Measurements from ENCODE around the gene ATF4.

ATF4 gene

GRCh38 chr22:39510529-39511149, 9.7 kb upstream of the ATF4 start:
- H3K9me3 ChIP-seq (ENCODE audit: control insufficient read depth in 1 of 2, low read length in 2 of 2) = no peaks in the 10 kb centered on the region
- H3K36me3 ChIP-seq (ENCODE audit: control insufficient read depth in 1 of 2, insufficient read depth in 2 of 2, low read length in 2 of 2) = peaks cover 74 to 96% of the 10 kb centered on the region in 2 donors
- no peak overlapping the region for H3K9ac ChIP-seq (ENCODE audit: low read depth in 1 of 2, low read length in 2 of 2)
- H3K27ac ChIP-seq (ENCODE audit: low read depth, low read length) = no peak overlapping the region
- no peaks in the 10 kb centered on the region for H3K27me3 ChIP-seq (ENCODE audit: control insufficient read depth in 1 of 2, insufficient read depth in 2 of 2, low read length in 2 of 2)
- peaks cover 0 to 8% of the 10 kb centered on the region in 2 donors for H3K4me1 ChIP-seq (ENCODE audit: control insufficient read depth in 1 of 2, insufficient read depth in 2 of 2, low read length in 2 of 2)
- no peak overlapping the region for H3K4me3 ChIP-seq (ENCODE audit: low read depth in 1 of 2, low read length in 2 of 2)

GRCh38 chr22:39511226-39511625, 9.1 kb upstream of the ATF4 start:
- peaks cover 69 to 95% of the 10 kb centered on the region in 2 donors for H3K36me3 ChIP-seq (ENCODE audit: control insufficient read depth in 1 of 2, insufficient read depth in 2 of 2, low read length in 2 of 2)
- H3K9ac ChIP-seq (ENCODE audit: low read depth in 1 of 2, low read length in 2 of 2) = no peak overlapping the region
- no peak overlapping the region for H3K4me3 ChIP-seq (ENCODE audit: low read depth in 1 of 2, low read length in 2 of 2)
- peaks cover 0 to 8% of the 10 kb centered on the region in 2 donors for H3K4me1 ChIP-seq (ENCODE audit: control insufficient read depth in 1 of 2, insufficient read depth in 2 of 2, low read length in 2 of 2)
- H3K27me3 ChIP-seq (ENCODE audit: control insufficient read depth in 1 of 2, insufficient read depth in 2 of 2, low read length in 2 of 2) = no peaks in the 10 kb centered on the region
- H3K9me3 ChIP-seq (ENCODE audit: control insufficient read depth in 1 of 2, low read length in 2 of 2) = no peaks in the 10 kb centered on the region
- no peak overlapping the region for H3K27ac ChIP-seq (ENCODE audit: low read depth, low read length)

- Histone ChIP-seq H3K27ac (ENCODE audit: low read depth, low read length) (no peak overlapping the region), H3K9ac (ENCODE audit: low read depth in 1 of 2, low read length in 2 of 2) (no peak overlapping the region), H3K4me3 (ENCODE audit: low read depth in 1 of 2, low read length in 2 of 2) (no peak overlapping the region), H3K4me1 (ENCODE audit: control insufficient read depth in 1 of 2, insufficient read depth in 2 of 2, low read length in 2 of 2) (peaks cover 0 to 8% of the 10 kb centered on the region in 2 donors), H3K27me3 (ENCODE audit: control insufficient read depth in 1 of 2, insufficient read depth in 2 of 2, low read length in 2 of 2) (no peaks in the 10 kb centered on the region), H3K36me3 (ENCODE audit: control insufficient read depth in 1 of 2, insufficient read depth in 2 of 2, low read length in 2 of 2) (peaks cover 61 to 89% of the 10 kb centered on the region in 2 donors), H3K9me3 (ENCODE audit: control insufficient read depth in 1 of 2, low read length in 2 of 2) (no peaks in the 10 kb centered on the region)
These were observed 8.3 kb upstream of the ATF4 start for GRCh38 chr22:39512026-39512425.

GRCh38 chr22:39513791-39514190, 6.6 kb upstream of the ATF4 start:
- H3K9ac ChIP-seq (ENCODE audit: low read depth in 1 of 2, low read length in 2 of 2) = no peak overlapping the region
- no peak overlapping the region for H3K27ac ChIP-seq (ENCODE audit: low read depth, low read length)
- peaks cover 7 to 9% of the 10 kb centered on the region in 2 donors for H3K4me1 ChIP-seq (ENCODE audit: control insufficient read depth in 1 of 2, insufficient read depth in 2 of 2, low read length in 2 of 2)
- no peaks in the 10 kb centered on the region for H3K27me3 ChIP-seq (ENCODE audit: control insufficient read depth in 1 of 2, insufficient read depth in 2 of 2, low read length in 2 of 2)
- peaks cover 50 to 77% of the 10 kb centered on the region in 2 donors for H3K36me3 ChIP-seq (ENCODE audit: control insufficient read depth in 1 of 2, insufficient read depth in 2 of 2, low read length in 2 of 2)
- H3K9me3 ChIP-seq (ENCODE audit: control insufficient read depth in 1 of 2, low read length in 2 of 2) = no peaks in the 10 kb centered on the region
- H3K4me3 ChIP-seq (ENCODE audit: low read depth in 1 of 2, low read length in 2 of 2) = no peak overlapping the region

GRCh38 chr22:39514373-39514973, 5.9 kb upstream of the ATF4 start:
- no peaks in the 10 kb centered on the region for H3K27me3 ChIP-seq (ENCODE audit: control insufficient read depth in 1 of 2, insufficient read depth in 2 of 2, low read length in 2 of 2)
- no peaks in the 10 kb centered on the region for H3K9me3 ChIP-seq (ENCODE audit: control insufficient read depth in 1 of 2, low read length in 2 of 2)
- no peak overlapping the region for H3K9ac ChIP-seq (ENCODE audit: low read depth in 1 of 2, low read length in 2 of 2)
- H3K4me3 ChIP-seq (ENCODE audit: low read depth in 1 of 2, low read length in 2 of 2) = no peak overlapping the region
- peaks cover 49 to 70% of the 10 kb centered on the region in 2 donors for H3K36me3 ChIP-seq (ENCODE audit: control insufficient read depth in 1 of 2, insufficient read depth in 2 of 2, low read length in 2 of 2)
- no peak overlapping the region for H3K27ac ChIP-seq (ENCODE audit: low read depth, low read length)
- H3K4me1 ChIP-seq (ENCODE audit: control insufficient read depth in 1 of 2, insufficient read depth in 2 of 2, low read length in 2 of 2) = peaks cover 12 to 15% of the 10 kb centered on the region in 2 donors

GRCh38 chr22:39515266-39516050, 4.9 kb upstream of the ATF4 start:
- H3K27ac ChIP-seq (ENCODE audit: low read depth, low read length) = no peak overlapping the region
- peaks cover 12 to 16% of the 10 kb centered on the region in 2 donors for H3K4me1 ChIP-seq (ENCODE audit: control insufficient read depth in 1 of 2, insufficient read depth in 2 of 2, low read length in 2 of 2)
- H3K9ac ChIP-seq (ENCODE audit: low read depth in 1 of 2, low read length in 2 of 2) = no peak overlapping the region
- peaks cover 45 to 63% of the 10 kb centered on the region in 2 donors for H3K36me3 ChIP-seq (ENCODE audit: control insufficient read depth in 1 of 2, insufficient read depth in 2 of 2, low read length in 2 of 2)
- H3K4me3 ChIP-seq (ENCODE audit: low read depth in 1 of 2, low read length in 2 of 2) = no peak overlapping the region
- H3K27me3 ChIP-seq (ENCODE audit: control insufficient read depth in 1 of 2, insufficient read depth in 2 of 2, low read length in 2 of 2) = no peaks in the 10 kb centered on the region
- H3K9me3 ChIP-seq (ENCODE audit: control insufficient read depth in 1 of 2, low read length in 2 of 2) = no peaks in the 10 kb centered on the region

- H3K27me3 ChIP-seq (ENCODE audit: control insufficient read depth in 1 of 2, insufficient read depth in 2 of 2, low read length in 2 of 2) = no peaks in the 10 kb centered on the region
- no peaks in the 10 kb centered on the region for H3K9me3 ChIP-seq (ENCODE audit: control insufficient read depth in 1 of 2, low read length in 2 of 2)
- H3K4me1 ChIP-seq (ENCODE audit: control insufficient read depth in 1 of 2, insufficient read depth in 2 of 2, low read length in 2 of 2) = peaks cover 13 to 28% of the 10 kb centered on the region in 2 donors
- H3K27ac ChIP-seq (ENCODE audit: low read depth, low read length) = no peak overlapping the region
- peaks cover 35 to 58% of the 10 kb centered on the region in 2 donors for H3K36me3 ChIP-seq (ENCODE audit: control insufficient read depth in 1 of 2, insufficient read depth in 2 of 2, low read length in 2 of 2)
- no peak overlapping the region for H3K4me3 ChIP-seq (ENCODE audit: low read depth in 1 of 2, low read length in 2 of 2)
- H3K9ac ChIP-seq (ENCODE audit: low read depth in 1 of 2, low read length in 2 of 2) = no peak overlapping the region
These were observed 2.9 kb upstream of the ATF4 start for GRCh38 chr22:39517470-39517869.

GRCh38 chr22:39518144-39518786, 2.1 kb upstream of the ATF4 start:
- H3K9ac ChIP-seq (ENCODE audit: low read depth in 1 of 2, low read length in 2 of 2) = peak overlapping the region in 1 of 2 donors; percentile 96
- H3K4me3 ChIP-seq (ENCODE audit: low read depth in 1 of 2, low read length in 2 of 2) = peak overlapping the region in 1 of 2 donors; percentile 94

GRCh38 chr22:39518996-39519680, 1.2 kb upstream of the ATF4 start:
- H3K27me3 ChIP-seq (ENCODE audit: control insufficient read depth in 1 of 2, insufficient read depth in 2 of 2, low read length in 2 of 2) = no peaks in the 10 kb centered on the region
- H3K4me3 ChIP-seq (ENCODE audit: low read depth in 1 of 2, low read length in 2 of 2) = peak overlapping the region; percentile 93 to 94
- no peaks in the 10 kb centered on the region for H3K9me3 ChIP-seq (ENCODE audit: control insufficient read depth in 1 of 2, low read length in 2 of 2)
- peak overlapping the region; percentile 99 for H3K27ac ChIP-seq (ENCODE audit: low read depth, low read length)
- peaks cover 23 to 38% of the 10 kb centered on the region in 2 donors for H3K4me1 ChIP-seq (ENCODE audit: control insufficient read depth in 1 of 2, insufficient read depth in 2 of 2, low read length in 2 of 2)
- peak overlapping the region; percentile 90 to 96 for H3K9ac ChIP-seq (ENCODE audit: low read depth in 1 of 2, low read length in 2 of 2)
- peaks cover 36 to 56% of the 10 kb centered on the region in 2 donors for H3K36me3 ChIP-seq (ENCODE audit: control insufficient read depth in 1 of 2, insufficient read depth in 2 of 2, low read length in 2 of 2)

More at GRCh38 chr22:39518144-39518786, 2.1 kb upstream of the ATF4 start:
- Histone ChIP-seq H3K9me3 (ENCODE audit: control insufficient read depth in 1 of 2, low read length in 2 of 2) (no peaks in the 10 kb centered on the region), H3K36me3 (ENCODE audit: control insufficient read depth in 1 of 2, insufficient read depth in 2 of 2, low read length in 2 of 2) (peaks cover 41 to 59% of the 10 kb centered on the region in 2 donors), H3K27me3 (ENCODE audit: control insufficient read depth in 1 of 2, insufficient read depth in 2 of 2, low read length in 2 of 2) (no peaks in the 10 kb centered on the region), H3K4me1 (ENCODE audit: control insufficient read depth in 1 of 2, insufficient read depth in 2 of 2, low read length in 2 of 2) (peaks cover 21 to 36% of the 10 kb centered on the region in 2 donors), H3K27ac (ENCODE audit: low read depth, low read length) (no peak overlapping the region)

Data from duodenal mucosa (tissue), 2 donors.